Epithelial cell of prostate (primary cell): Measurements from ENCODE around the gene LRBA.

Source experiments
- DNase-seq: peaks from one replicate; pipeline ENCODE4 v3.0.0-alpha.2; 2011; ENCODE audit warnings: low read depth, low spot score
- H3K27ac ChIP-seq: fragments of 450-650 bp; 2 replicates; pipeline ENCODE4 v1.5.1; 2017; ENCODE audit warnings: mild to moderate bottlenecking

LRBA gene

GRCh38 chr4:150820409-150820808, 194.7 kb downstream of the LRBA start:
- H3K27ac ChIP-seq, result no peak overlapping the region
- DNase-seq, result no peak

- DNase-seq, result no peak
- H3K27ac ChIP-seq, result no peak overlapping the region
These were observed 196.4 kb downstream of the LRBA start for GRCh38 chr4:150818661-150819060.

GRCh38 chr4:150817804-150818528, 197.1 kb downstream of the LRBA start:
- H3K27ac ChIP-seq, result no peak overlapping the region
- no peak for DNase-seq

DNA sequence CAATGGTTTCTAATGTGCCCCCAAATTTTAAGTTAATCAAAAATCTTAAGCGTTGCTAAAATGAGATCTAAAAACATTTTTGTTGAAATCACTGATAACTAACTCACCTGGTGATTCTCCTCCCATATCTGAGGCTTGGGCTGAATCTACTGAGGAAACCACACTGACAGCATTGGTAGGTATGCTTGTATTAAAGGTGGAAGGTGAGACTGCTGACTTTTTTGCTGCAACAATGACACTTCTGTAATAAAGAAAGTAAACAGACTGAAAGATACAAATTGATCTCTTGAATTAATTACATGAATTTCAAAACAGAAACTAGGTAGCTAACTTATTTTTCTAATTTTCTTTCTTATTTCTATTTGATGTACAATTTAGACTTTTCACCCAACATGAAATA, 198.1 kb downstream of the LRBA start:
- no peak for DNase-seq
- H3K27ac ChIP-seq, result no peak overlapping the region

- H3K27ac ChIP-seq, result no peak overlapping the region
- DNase-seq, result no peak
These were observed 198.6 kb downstream of the LRBA start for GRCh38 chr4:150816491-150816890.

DNA sequence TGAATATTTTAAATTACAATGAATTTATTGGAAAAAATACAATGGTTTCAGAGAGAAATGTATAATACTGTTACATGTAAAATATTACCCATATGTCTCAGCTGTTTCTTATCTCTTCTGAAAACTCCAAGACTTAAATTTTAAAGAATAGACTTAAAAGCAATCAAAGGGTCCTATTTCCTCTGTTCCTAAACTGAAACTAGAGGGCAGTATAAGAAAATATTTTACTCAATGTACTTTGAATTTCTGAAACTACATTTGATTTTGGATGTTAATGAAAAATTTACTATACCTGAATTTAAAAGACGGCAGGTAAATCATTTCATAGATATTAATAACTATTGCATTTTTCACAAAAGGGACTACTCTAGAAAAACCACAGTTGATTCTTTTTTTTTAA, 200.2 kb downstream of the LRBA start:
- no peak for DNase-seq
- H3K27ac ChIP-seq, result no peak overlapping the region

DNA sequence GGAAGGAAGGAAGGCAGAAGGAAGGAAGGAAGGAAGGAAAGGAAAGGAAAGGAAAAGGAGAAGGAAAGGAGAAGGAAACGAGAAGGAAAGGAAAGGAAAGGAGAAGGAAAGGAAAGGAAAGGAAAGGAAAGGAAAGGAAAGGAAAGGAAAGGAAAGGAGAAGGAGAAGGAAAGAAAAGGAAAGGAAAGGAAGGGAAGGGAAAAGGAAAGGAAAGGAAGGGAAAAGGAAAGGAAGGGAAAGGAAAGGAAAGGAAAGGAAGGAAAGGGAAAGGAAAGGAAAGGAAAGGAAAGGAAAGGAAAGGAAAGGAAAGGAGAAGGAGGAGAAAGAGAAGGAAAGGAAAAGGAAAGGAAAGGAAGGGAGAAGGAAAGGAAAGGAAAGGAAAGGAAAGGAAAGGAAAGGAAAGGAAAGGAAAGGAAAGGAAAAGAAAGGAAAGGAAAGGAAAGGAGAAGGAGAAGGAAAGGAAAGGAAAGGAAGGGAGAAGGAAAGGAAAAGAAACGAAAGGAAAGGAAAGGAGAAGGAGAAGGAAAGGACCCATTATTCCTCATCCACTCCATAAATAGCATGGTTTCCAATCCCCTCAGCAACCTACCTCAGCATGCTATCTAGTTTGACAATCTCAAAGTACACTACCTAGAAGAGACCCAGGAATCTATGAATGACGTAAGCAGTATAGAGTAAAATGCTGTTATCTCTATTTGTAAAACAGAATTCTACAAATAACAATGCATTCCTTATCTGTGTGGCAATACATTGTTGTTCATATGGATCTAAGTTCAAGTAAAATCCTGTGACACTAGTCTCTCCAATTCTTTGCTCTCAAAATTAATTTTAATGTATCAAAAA, 209.7 kb downstream of the LRBA start:
- no peak for DNase-seq
- H3K27ac ChIP-seq, result no peak overlapping the region

GRCh38 chr4:150801833-150802232, 213.3 kb downstream of the LRBA start:
- H3K27ac ChIP-seq, result no peak overlapping the region
- no peak for DNase-seq

GRCh38 chr4:150799207-150799606, 215.9 kb downstream of the LRBA start:
- DNase-seq, result no peak
- no peak overlapping the region for H3K27ac ChIP-seq

GRCh38 chr4:150794706-150795105, 220.4 kb downstream of the LRBA start:
- H3K27ac ChIP-seq, result no peak overlapping the region
- no peak for DNase-seq

DNA sequence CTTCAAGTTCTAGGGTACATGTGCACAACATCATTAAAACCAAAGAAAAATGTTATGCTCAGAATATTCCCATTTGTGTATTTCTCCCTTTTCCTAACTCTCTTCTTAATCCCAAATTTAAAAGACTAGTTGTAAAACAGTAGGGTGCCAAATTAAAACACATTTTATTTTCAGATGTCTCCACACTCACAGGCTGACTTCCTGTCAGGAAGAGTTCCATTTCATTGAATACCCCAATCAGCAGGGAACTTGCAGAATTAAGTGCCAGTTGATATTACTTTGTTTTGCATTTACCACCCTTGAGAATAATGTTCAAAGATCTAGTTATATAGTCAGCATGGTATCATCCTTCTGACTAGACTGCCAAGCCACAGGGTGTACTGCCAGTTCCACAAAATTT, 225.2 kb downstream of the LRBA start:
- no peak overlapping the region for H3K27ac ChIP-seq
- DNase-seq, result no peak

GRCh38 chr4:150784939-150785338, 230.1 kb downstream of the LRBA start:
- H3K27ac ChIP-seq, result no peak overlapping the region
- DNase-seq, result no peak

GRCh38 chr4:150784305-150784704, 230.8 kb downstream of the LRBA start:
- no peak overlapping the region for H3K27ac ChIP-seq
- DNase-seq, result no peak

- H3K27ac ChIP-seq, result no peak overlapping the region
- no peak for DNase-seq
These were observed 232.2 kb downstream of the LRBA start for GRCh38 chr4:150782921-150783320.

DNA sequence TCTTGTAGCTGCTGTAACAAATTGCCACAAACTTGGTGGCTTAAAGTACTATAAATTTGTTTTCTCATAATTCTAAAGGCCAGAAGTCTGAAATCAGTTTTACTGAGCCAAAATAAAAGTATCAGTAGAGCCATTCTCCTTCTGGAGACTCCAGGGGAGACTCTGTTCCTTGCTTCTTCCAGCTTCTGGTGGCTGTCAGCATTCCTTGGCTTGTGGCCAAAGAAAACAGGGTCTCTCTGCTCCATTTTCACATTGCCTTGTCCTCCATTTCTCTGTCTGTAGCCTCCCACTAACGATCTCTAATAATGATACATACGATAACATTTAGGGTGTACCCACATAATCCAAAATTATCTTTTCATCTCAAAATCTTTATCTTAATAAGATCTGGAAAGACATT, 232.8 kb downstream of the LRBA start:
- no peak for DNase-seq
- no peak overlapping the region for H3K27ac ChIP-seq

DNA sequence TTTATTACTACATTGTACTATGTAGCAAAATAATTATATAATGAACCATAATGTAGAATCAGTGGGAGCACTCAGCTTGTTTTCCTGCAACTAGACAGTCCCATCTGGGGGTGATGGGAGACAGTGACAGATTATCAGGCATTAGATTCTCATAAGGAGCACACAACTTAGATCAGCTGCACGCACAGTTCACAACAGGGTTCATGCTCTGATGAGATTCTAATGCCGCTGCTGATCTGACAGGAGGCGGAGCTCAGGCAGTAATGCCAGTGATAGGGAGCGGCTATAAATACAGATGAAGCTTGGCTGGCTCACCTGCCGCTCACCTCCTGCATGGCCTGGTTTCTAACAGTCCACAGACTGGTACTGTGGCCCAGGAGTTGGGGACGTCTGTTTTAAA, 233.9 kb downstream of the LRBA start:
- H3K27ac ChIP-seq, result no peak overlapping the region
- no peak for DNase-seq

DNA sequence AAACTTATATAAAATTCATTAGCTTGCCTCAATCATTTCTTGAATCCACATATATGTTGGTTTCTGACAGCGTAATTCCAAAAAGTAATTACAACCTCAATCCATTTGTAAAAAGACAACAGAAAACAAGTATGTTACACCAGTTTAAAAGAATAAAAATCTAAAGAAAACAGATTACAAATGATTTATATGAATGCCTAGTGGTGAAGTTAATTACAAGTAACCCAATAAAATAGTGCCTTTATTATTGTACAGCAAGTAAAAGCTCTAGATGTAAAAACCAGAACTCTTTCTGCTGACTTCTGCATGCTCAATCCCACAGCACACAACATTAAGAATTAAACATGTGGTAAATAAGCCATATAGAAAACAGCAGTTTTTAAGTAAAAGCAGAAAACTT, 235.4 kb downstream of the LRBA start:
- no peak for DNase-seq
- H3K27ac ChIP-seq, result no peak overlapping the region

DNA sequence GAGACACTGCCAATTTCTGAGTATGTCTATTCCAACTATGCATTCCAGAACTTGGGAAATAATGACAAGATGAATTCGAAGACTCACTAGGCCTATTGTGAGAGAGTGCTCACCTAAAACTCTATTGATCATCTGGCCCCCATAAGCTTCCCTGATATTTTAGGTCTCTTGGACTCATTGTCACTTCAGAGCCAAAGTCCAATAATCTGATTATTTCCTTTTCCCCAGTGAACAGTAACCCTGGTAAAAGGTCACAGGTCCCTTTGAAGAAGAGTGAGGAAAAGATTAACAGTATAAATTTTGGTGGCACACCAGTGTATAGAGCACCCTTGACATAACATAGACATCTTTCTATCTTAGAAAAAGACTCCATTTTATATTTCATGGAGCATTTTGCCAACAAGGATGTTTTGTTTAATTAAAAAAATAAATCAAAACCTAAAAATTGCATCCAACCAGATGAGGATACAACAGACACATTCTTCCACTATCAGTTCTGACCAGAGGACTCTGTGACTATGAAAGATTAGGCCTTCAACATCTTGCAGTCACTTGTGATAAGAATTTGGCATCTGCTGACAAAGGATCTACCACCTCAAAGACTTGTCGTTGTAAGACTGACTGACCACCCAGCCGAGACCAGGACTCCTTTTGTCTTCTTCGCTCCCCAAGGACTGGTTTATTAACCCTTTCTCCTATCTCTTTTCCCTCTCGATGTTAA, 241.2 kb downstream of the LRBA start:
- H3K27ac ChIP-seq, result no peak overlapping the region
- no peak for DNase-seq

DNA sequence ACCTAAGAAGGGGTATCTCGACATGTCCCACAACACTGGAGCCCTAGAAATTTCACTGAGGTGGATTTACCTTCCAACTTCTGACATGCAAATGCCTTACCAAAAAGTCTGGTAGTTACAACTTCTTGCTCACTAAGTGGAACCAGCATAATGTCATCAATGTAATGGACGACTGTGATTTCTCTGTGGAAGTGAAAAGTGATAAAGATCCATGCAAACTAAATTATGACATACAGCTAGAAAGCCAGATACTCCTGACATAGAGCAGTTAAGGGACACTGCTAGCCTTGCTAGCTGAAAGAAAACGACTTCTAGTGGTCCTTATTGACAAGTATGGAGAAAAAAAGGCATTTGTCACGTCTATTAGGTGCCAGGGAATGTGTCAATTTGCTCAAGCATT, 242.1 kb downstream of the LRBA start:
- no peak overlapping the region for H3K27ac ChIP-seq
- no peak for DNase-seq

- H3K27ac ChIP-seq, result no peak overlapping the region
- no peak for DNase-seq
These were observed 243.7 kb downstream of the LRBA start for GRCh38 chr4:150771382-150771781.

- peak overlapping the region; percentile 41 for H3K27ac ChIP-seq
- no peak for DNase-seq
These were observed 245.2 kb downstream of the LRBA start for GRCh38 chr4:150769845-150770244.
